ENCODE results near the gene EIF5AL1.
"Not testable (repeated sequence)": the region's sequence is repeated elsewhere in the genome, so short reads cannot be mapped to it uniquely, and the experiment has no call there.

The EIF5AL1 gene

DNA sequence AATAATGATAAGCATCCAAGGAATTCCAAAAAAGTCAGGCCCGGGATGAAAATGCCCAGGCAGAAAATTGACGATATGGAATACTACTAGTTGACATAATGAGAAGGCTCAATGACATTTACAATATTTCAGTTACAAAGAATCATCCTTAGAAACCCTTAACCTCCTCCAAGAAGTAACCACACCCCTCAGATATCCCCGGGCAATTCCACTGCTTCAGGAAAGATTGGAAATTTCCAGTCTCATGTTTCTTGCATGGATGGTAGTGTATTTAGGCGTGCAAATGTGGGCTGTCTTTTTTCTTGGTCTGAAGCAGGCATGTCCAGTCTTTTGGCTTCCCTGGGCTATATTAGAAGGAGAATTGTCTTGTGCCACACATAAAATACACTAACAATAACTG lies 5.2 kb downstream of the EIF5AL1 start:
- DNase-seq: not testable (repeated sequence)

DNA sequence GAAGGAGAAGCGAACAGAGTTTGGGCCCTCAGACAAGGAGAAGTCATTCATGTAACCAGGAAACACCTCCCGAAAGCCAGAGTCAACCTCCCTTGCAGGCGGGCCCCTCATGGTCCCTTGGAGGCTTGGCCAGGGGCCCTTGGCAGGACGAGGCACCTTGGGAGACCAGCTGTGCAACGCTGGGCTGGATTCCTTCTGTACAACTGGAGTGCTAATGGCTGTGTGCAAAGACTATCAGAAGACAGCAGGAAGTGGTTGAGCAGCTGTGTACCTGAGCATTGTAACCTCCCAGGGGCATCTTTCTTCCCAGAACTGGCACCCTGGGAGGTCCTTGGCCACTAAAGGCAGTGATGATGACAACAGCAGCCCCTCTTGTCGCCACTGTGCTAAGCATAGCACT lies 9.4 kb downstream of the EIF5AL1 start:
- DNase-seq: not testable (repeated sequence)

DNA sequence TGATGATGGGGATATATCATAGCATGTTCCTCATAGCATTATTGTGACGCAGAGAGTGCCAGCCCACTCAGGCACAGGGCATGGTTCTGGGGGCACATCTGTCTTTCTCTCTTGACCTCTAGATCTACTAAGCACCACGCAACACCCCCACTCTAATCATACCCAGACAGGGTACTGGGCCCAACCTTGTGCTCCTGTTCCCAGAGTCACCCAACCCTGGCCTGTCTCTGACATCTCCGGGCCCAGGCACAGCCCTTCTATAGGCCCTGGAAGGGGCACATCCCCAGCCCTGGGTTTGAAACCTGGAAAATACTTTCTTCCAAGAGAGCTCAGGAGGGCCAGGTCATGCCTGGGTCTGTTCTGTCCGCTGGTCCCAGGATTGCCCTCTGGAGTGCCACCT lies 10.1 kb downstream of the EIF5AL1 start:
- not testable (repeated sequence) for DNase-seq

DNA sequence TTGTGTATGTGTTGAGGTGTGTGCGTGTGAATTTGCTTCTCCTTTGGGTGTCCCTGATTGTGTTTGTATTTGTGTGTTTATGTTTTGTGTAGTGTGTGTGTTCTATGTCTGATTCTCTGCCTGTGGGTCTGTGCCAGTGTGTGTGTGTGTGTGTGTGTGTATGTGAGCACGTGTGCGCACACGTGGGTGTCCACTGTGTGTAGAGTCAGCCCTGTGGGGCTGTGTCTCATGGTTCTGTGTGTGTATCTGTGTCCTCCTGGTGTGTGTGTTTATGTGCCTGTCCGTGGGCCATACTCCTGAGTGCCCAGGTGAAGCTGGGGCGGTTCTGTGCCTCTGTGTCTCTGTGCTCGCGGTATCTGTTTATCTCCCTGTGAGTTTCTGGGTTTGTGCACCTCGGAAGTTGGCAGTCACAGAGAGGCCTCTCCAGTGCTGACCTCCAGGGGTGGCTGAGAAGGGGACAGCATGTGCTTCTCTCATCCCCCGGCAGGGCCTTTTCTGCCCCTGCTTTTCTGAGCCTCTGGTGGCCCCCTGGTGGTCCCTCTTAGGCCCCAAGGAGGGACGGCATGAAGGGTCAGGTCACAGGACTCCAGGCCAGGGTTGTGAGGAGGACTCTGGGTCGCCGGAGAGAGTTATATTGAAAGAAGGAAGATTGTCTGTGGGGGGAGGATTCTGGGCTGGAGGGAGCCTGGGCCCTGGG lies 11.0 kb downstream of the EIF5AL1 start:
- not testable (repeated sequence) for DNase-seq

DNA sequence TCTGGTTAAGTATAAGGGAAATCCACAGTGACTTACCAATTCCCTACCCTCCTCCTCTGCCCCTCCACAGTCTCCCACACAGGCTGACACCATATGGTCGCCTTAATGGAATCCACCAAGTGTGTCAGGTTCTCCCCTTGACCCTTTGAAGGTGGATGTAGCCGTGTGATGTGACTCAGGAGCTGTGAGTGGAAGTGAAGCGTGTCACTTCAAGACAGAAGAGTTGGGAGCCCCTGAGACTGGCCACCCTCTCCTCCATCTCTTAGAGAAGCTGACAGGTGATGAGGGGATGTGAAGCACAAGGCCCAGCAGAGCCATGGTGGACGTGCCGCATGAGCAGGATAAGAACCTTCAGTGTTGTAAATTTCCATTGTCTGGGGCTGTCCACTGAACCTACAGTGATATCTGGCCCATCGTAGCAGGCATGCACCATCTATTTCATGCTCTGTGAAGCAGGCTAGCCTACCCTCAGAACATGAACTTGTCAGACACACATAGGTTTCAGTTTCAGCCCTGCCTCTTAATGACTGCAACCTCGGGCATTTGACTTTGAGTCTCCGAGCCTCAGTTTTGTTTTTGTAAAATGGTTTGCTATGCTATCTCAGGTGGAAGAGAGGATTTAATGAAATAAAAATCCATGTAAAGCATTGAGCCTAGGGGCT lies 12.8 kb downstream of the EIF5AL1 start:
- not testable (repeated sequence) for DNase-seq

DNA sequence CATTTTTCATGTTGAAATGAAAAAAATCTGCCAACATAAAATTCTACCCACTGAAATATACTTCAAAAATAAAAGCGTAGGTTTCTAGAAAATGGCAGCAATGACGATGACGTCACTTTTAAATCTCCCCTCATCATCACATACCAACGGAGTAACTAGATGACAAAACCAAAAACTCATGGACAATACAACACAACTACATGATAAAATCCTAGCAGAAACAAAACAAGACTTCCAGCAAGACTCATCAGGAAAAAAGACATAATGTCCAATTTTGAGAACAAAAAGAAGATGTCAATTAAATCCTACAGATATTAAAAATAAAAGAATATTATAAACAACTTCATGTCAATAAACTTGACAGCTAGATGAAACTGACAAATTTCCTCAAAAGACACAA lies 15.9 kb downstream of the EIF5AL1 start:
- DNase-seq: not testable (repeated sequence)

DNA sequence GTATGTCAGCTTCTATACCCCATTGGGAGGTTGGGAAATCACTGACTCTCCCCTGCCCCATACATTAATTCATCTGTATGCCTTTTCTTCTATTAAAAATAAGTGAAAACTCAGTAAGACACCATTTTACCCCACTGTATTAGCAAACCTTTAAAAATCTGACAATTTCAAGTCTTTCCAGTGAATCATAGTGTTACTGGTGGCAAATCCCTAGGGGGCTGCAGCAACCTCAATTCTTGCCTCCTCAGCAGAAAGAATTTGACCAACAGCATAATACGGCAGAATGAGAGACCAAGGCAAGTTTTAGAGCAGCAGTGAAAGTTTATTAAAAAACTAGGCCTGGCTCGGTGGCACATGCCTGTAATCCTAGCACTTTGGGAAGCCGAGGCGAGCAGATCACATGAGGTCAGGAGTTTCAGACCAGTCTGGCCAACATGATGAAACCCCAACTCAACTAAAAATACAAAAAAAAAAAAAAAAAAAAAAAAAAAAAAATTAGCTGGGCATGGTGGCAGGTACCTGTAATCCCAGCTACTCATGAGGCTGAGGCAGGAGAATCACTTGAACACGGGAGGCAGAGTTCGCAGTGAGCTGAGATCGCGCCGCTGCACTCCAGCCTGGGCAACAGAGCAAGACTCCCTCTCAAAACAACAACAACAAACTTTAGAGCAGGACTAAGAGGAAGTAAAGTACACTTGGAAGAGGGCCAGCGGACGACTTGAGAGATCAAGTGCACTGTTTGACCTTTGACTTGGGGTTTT lies 21.0 kb downstream of the EIF5AL1 start:
- DNase-seq: not testable (repeated sequence)

DNA sequence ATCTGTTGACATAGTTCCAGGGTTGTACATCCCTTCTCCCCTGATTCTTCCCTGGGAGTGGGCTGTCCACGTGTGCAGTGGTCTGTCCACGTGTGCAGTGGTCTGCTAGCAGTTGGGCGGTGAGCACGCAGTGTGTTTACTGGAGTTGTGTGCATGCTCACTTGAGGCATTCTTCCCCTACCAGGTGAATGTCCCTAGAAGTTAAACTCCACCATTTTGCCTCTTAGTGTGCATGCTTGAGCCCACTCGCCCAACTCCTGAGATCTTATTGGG lies 21.5 kb downstream of the EIF5AL1 start:
- DNase-seq: not testable (repeated sequence)

DNA sequence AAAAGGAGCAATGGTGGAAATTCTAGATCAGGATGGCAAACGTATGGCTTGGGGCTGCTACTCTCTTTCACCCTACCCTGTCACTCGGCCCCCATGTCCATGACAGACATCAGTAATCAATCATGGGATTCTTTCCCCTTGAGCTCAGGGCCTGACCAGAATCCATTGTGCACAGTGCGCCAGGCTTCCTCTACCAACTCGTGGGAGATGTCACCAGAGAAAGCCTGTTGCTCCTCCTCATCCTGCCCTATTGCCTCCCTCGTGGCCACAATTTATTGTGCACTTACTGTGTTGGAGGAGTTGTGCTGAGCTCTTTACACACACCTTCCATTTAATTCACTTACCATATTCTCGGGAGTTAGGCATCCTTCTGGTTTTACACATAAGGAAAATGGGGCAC lies 26.0 kb downstream of the EIF5AL1 start:
- DNase-seq: not testable (repeated sequence)

DNA sequence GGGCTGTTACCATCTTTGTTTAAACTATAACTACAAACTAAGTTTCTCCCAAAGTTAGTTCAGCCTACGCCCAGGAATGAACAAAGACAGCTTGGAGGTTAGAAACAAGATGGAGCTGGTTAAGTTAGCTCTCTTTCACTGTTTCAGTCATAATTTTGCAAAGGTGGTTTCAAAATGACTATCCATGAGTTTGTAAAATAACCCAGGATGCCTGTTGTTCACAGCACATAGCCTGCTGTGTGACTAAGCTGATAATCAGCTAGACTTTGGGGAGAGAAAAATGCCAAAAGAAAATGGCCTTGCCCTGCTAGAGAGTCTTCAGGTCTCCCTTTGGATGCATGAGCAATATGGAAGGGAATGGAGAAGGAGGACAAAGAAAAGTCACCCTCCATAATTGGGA lies 28.6 kb downstream of the EIF5AL1 start:
- DNase-seq: not testable (repeated sequence)

DNA sequence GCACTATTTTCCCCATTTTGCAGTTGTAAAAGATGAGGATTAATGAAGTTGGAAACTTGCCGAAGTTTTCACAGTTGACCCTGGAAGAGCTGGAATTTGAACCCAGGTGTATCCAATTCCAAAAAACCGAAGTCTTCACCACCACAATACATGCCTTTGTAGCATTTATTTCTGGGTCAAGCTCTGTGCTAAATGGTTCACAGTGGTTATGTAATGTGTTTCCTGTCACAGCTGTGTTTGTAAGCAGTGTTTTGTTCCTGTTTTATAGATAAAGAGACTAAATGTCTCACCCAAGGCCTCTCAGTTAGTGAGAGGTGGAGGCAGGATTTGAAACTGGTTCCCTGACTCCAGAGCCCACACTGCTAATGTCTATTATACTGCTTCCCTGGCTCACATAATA lies 30.3 kb downstream of the EIF5AL1 start:
- no peak for DNase-seq

DNA sequence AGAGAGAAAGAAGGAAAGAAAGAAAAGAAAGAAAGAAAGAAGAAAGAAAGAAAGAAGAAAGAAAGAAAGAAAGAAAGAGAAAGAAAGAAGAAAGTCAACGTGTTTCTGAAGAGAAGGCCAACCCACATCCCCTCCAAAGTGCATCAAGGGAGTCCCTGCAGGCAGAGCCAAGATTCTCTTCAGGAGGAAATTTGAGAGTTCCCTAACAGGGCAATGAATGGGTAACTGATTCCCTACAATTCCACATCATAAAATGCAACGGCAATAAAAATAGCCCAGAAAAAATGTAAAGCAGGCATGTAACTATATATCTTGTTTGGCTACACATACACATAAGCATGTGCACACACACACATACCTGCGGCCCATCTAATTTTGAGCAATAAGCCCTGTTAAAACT lies 32.1 kb downstream of the EIF5AL1 start:
- not testable (repeated sequence) for DNase-seq

DNA sequence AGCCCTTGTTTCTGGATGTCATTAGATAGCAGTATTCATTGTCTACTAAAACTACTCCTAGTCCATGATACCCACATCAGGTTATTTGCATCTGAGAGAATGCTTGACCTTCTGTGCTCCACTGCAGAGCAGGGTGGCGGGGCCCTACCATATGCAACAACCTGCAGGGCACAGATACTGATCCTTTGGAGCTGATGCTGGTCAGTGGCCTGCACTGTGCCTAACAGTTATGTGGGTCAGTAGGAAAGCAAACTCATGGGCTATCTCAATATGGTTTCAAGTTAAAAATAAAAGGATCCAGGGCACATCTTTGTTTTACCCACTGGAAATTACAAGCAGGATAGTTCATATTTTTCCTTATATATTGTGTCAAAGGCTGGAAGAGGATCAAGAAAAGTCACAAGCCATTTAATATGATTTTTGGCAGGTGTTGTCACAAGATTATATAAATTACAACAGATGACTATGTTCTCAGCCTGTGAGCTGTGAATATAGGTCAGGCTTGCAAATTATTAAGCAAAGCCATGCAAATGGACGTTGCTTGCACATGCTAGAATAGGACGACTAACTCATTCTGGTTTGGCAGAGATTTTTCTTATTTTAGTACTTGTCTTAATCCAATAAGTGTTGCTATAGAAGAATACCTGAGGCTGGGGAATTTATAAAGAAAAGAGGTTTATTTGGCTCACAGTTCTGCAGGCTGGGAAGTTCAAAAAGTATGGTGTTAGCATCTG lies 32.8 kb downstream of the EIF5AL1 start:
- DNase-seq: not testable (repeated sequence)

DNA sequence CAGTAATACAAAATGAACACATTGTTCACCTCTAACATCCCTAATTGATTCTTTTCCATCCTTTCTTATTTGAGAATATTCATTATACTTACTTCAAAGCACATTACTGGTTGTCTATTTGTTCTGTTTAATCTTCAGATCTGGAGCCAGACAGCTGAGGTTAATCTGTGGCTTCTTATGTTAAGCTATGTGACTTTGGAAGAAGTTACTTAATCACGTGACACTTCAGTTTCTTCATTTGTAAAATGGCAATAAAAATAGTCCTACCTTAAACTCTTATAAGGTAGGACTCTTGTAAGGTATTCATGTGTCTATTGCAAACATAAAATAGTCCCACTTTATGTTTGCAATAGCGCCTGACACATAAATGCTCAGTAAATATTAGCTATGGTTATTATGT lies 34.8 kb downstream of the EIF5AL1 start:
- not testable (repeated sequence) for DNase-seq

DNA sequence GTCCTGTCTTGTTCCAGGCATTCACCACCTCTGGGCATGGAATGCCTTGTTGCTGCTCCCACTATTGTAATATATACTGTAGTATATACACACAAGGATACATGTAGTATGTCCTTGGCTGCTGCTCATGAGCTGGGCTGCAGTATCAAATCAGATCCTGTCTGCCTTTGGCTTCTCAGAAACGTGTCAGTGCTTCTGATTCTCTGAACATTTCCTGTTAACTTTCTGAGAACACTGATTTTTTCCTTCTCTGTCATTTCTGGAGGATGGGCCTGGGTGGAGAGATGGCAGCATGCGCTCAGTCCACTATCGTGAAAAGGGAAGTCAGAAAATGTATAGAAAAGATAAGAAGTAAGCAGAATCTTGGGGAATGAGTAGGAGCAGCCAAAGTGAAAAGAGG lies 35.6 kb downstream of the EIF5AL1 start:
- no peak for DNase-seq

DNA sequence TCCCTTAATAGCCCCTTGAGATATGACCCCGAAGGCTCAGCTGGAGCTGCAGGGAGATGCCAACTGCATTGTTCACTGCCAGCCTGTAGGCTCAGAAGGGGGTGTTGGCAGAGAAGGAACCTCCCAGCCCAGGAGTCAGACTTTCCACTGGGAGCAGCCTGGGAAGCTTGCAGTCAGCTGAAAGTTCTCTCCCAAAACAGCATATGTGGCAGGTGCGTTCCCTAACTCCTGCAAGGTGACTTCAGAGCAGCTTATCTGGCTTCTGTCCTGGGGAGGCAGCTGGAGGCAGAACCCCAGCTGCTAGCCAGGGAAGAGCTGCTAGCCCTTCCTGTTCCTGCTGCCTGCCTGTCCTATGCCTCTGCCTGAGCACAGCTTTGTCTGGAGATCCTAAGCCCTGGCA lies 39.8 kb downstream of the EIF5AL1 start:
- DNase-seq: no peak

DNA sequence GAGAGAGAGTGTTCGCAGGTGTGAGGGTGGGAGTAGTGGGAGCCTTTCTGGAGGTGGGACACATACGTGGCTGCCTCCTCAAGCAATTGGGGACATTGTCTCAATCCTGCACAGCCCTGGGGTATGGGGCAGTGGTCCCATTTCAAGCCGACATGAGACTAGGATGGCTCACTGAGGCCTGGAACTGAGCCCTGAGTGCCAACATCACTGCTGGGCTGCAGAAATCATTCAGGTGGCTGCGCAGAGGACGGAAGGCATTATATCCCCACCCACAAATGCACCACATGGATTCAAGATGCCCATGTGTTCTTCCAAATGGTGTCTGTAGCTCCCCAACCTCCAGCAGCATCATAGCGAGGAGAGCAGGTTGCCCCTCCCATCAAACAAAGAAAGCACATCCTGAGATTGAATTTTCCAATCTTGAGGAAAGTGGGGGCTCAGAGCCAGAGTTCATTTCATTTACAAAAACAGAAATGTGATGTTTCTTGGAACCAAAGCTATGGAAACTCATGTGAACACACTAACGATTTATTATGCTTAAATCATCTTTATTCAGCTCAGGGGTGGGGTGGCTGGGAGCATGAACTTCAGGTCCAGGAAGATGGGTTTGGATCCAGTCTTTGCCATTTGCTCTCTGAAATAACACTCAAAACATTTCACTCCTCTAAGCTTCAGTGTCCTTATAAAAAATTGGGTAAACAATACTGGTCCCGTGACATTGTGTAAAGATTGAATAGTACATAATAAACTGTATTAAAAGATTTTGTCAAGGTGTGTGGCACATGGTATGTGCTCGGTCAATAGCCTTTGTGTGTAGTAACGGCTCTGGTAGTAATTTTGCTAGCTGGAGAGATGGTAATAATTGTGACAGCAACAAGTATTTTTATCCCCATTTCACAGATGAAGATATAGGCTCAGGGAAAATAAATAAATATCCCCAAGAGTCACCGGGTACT lies 43.3 kb downstream of the EIF5AL1 start:
- no peak for DNase-seq

DNA sequence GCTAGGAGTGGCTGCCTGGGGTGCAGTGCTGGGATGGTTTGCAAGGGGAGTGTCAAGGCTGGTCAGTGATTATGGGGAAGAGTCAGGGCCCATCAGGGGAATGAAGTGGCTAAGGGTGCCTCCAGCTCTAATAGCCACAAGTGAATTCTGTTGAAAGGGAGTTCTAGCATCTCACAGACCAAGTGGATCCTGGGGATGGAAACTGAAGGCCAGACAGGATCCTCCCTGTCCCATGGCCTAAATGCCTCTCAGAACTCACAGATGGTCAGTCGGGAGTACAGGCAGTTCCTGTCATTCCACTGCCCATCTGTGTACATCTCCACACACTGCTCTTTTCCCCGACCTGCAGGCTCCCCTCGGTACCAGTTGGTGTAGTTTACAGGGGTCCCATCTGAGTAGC lies 44.6 kb downstream of the EIF5AL1 start:
- not testable (repeated sequence) for DNase-seq

DNA sequence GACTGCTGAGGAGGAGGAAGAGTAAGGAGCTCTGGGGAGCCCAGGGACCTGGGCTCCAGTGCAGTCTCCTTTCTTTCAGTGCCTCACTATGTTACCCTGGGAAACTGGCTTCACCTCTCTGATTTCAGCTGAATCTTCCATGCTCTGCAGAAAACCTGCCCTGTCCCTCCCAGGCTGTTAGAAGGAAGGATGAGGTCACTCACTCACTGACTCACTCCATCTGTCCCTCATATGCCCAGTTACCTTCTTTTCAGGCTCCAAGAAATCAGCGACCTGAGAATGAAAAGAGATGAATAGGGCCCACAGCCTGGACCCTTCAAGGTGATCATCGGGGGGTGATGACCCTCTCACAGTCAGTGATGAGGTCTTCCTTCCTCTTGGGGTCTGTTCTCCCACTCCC lies 47.4 kb downstream of the EIF5AL1 start:
- no peak for DNase-seq

DNA sequence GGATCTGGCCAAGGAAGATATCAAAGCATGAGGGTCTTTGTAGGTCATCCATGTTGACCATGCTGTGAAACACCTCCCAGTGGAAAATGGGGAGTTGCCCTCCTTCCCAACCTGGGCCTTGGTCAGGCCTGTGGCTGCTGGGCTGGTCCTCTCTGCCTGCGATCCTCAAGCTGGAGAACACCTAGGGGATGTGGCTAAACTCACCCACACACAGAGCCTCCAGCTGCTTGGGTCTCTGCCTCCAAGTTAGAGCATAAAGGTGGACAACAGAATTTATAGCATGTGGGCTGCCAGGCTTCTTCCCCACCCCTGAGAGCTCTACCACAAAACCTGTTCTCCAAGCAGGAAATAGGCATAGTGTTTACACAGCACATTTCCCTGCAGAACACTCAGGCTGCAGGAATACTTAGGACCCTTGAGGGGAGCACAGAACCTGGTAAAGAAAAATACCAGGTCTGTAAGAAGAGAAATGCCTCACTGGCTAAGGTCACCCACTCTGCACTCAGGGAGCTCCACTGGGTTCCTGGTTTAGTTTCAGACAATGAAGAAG lies 47.9 kb downstream of the EIF5AL1 start, which contains the start of gene SFTPA2:
SFTPA2 (minus strand) TSS at position 248 of the 550 bp plus-strand sequence. CDS start 924 bp downstream, outside the sequence.
- no peak for DNase-seq

DNA sequence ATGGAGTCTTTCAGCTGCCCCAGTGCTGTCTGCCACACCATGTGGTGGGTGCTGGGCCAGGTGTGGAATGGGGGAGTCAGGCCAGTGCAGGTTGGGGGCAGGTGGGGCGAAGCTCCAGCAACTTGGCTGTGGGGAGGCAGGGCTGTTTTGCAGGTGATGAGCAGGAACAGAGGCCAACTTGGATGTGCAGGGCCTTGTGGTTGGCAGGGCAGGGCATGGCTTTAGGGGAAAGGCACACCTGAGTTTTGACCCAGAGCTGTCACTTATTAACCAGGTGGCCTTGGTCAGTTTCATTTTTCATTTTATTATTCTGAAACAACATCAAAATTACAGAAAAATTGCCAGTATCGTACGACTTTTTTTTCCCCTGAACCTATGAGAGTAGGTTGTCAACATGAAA lies 48.9 kb downstream of the EIF5AL1 start:
- DNase-seq: no peak

Data from activated CD4-positive, alpha-beta T cell treated with anti-CD3 and anti-CD28 coated beads for 1 hour (primary cell).